Activated CD4-positive, alpha-beta T cell treated with anti-CD3 and anti-CD28 coated beads for 4 hours (primary cell): ENCODE data around the gene ERGIC3.
"Not testable (repeated sequence)": the region's sequence is repeated elsewhere in the genome, so short reads cannot be mapped to it uniquely, and the experiment has no call there.

ENCODE experiments used
- DNase-seq, 2 donors: peaks; one replicate each; pipeline ENCODE4 v3.0.0-alpha.2; 2020

Gene ERGIC3

GRCh38 chr20:35523298-35523888, 18.5 kb upstream of the ERGIC3 start:
- peak in 1 of 2 donors; percentile 21 for DNase-seq

- no peak for DNase-seq
Observed at GRCh38 chr20:35525639-35526038, 16.2 kb upstream of the ERGIC3 start.

GRCh38 chr20:35527122-35527769, 14.6 kb upstream of the ERGIC3 start:
- no peak for DNase-seq

- no peak for DNase-seq
Observed at GRCh38 chr20:35529552-35529951, 12.3 kb upstream of the ERGIC3 start, which contains the start of gene C20orf173. C20orf173 (minus strand) TSS chr20:35529652; CDS start chr20:35529373, 279 bp downstream.

DNA sequence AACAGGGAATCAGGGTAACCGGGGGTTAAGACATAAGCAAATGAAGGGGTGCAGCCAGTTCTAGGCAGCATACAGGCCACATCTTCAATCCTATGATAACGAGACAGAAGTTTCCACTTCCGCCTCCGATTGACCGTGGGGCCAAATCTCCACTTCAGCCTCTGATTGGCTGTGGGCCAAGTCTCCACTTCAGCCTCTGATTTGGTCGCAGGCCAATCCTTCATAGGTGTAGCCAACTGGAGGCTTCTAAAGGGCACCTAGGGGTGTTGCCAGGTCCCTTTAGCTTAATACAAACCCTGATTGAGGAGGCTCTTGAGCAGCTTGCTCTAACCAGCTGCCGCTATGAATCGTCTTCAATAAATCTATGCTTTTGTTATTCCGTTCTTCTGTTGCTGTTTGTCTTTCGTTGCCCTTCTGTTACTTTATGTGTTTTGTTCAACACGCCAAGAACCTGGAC, 2.1 kb upstream of the ERGIC3 start:
- no peak for DNase-seq

GRCh38 chr20:35541118-35541782, 628 bp upstream of the ERGIC3 start:
- no peak for DNase-seq

DNA sequence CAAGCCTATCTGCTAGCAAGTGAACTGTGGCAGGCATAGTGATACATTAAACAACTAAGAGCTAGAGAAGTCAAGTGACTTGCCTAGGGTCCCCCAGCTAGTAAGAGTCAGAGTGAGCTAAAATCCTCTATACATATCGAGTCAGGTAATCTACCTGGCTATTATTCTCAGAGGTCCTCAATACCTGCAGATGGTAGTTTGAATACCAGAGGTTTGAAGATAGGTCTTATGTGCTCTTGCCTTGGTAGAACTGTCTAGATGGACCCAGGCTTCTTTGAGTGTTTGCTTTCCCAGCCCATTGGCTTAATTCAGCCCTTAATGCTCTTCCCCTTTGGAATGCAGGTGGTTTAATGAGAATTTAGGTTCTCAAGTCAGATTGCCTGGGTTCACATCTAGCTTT, 1.1 kb downstream of the ERGIC3 start:
- DNase-seq: no peak

- DNase-seq: no peak
Observed at GRCh38 chr20:35544436-35544835, 2.6 kb downstream of the ERGIC3 start.

DNA sequence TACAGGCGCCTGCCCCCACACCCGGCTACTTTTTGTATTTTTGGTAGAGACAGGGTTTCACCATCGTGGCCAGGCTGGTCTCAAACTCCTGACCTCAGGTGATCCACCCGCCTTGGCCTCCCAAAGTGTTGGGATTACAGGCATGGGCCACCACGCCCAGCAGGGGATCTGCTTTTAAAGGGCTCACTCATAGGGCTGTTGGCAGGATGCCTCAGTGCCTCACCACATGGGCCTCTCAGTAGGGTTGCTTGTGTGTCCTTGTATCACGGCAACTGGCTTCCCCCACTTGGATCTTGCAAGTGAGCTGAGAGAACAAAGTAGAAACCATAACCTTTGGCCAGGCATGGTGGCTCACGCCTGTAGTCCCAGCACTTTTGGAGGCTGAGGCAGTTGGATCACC, 3.1 kb downstream of the ERGIC3 start:
- not testable (repeated sequence) for DNase-seq

DNA sequence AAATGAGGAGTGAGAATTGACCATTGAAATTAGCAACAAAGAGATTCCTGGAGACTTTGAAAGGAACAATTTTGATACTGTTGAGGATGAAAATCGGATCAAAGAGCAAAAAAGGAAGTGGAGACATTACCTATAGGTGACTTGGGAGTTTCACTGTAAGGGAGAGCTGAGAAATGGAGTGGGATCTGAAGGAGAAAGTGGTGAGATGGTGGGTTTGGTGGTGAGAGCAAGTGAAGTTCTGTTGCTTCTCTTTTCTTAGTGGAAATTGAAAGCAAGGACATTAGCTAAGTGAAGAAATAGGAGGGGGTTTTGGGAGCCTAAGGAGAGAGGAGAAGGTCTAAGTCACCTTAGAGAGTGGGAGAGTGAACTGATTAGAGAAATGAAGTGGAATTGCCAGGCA, 4.2 kb downstream of the ERGIC3 start:
- no peak for DNase-seq

- no peak for DNase-seq
Observed at GRCh38 chr20:35547329-35547728, 5.5 kb downstream of the ERGIC3 start.

DNA sequence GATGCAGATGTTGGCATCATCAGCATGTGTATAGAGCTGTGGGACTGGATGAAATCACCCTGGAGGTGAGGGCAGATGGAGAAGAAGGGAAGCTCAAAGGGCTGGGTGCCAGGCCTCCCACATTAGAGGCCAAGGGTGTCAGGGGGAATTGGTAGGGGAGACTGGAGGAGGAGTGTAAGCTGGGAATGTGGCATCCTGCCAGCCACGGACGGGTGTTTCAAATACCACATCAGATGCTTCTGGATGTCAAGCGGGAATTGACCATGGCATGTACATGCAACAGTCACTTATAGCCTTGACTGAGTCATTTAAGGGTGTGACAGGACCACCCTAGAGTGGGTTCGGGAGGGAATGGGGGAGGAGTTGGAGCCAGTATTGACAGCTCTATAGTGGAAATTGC, 9.6 kb downstream of the ERGIC3 start:
- DNase-seq: no peak

GRCh38 chr20:35552914-35553313, 11.0 kb downstream of the ERGIC3 start:
- DNase-seq: no peak

GRCh38 chr20:35555461-35555860, 13.6 kb downstream of the ERGIC3 start:
- not testable (repeated sequence) for DNase-seq

DNA sequence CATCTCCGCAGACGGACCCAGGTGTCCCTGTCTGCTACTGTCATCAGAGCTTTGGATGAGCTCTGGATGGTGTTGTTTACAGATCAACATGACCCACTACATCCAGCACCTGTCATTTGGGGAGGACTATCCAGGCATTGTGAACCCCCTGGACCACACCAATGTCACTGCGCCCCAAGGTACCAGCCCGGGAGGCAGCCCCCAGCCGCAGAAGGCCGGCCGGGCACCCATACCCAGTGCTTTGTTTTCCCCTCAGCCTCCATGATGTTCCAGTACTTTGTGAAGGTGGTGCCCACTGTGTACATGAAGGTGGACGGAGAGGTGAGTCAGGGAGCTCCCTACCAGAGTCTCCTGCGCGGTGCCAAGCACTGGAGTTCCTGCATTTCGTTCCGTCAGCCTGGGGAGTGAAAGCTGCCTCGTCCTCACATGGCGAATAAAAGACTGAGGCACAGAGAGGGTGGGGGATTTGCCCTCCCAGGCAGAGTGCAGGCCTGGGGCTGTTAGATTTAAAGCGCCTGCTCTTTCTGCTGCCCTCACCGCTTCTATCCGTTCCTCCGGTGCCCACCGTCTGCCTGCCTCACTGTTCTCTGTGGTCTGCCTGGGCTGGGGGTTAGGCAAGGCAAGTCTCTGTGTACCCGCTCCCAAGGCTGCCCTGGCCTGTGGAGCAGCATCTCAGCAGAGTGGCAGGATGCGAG, 14.2 kb downstream of the ERGIC3 start:
- DNase-seq: no peak

- no peak for DNase-seq
Observed at GRCh38 chr20:35556871-35557270, 15.0 kb downstream of the ERGIC3 start.

DNA sequence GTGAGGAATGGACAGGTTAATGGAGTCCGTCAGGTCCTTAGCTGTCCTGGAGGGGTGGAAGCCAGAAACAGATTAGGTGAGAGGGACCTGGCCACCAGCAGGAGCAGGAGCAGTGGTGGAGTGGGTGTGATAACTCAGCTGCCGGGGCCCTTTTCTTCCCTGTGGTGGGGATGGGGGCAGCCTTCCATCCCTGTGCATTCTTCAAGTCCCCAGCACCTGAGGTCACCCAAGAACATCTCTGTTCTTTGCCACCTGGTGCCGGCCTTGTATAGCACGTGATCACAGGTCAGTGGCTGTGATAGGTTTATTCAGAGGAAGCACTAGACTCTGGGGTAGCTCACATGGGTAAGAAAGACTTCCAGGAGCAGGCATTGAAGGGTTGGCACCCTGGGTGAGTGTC, 16.6 kb downstream of the ERGIC3 start:
- no peak for DNase-seq

- no peak for DNase-seq
Observed at GRCh38 chr20:35559042-35559693, 17.3 kb downstream of the ERGIC3 start.

DNA sequence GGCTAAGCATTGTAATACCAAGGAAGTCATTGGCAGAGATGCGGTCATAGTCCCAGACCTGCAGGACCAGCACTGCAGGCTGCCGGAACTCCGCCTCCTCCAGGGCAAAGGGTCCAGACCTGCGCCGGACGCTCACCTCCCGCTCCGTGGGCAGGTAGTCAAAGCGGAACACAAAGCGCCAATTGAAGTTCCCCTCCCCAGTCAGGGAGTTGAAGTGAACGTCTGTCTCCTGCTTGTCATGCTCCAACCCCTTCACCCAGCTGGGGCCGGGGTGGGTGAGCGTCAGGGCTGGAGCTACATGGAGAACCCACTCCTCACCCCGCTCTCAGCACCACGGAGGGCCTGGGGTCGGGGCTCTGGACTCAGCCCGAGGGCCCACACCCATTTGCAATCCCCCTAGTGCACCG, 18.2 kb downstream of the ERGIC3 start:
- no peak for DNase-seq

DNA sequence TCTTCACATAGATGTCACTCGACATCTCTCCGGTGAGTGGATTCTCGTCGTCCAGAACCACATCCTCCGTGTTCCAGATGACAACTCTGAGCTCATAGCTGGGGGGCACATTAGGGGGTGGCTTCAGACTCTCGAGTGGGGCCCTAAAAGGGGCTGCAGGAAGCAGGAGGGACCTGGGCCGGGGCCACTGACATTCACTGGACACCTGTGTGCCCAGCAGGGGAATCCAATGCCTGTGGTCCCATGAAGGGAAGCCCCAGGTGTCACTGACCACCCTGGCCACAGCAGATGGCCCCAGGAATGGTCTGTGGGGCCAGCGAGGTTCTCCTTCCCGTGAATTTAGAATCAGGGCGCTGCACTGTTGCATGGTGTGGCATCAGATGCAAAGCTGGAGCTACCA, 18.7 kb downstream of the ERGIC3 start:
- no peak for DNase-seq

- peak in 1 of 2 donors; percentile 18 for DNase-seq
Observed at GRCh38 chr20:35561268-35561667, 19.4 kb downstream of the ERGIC3 start.

DNA sequence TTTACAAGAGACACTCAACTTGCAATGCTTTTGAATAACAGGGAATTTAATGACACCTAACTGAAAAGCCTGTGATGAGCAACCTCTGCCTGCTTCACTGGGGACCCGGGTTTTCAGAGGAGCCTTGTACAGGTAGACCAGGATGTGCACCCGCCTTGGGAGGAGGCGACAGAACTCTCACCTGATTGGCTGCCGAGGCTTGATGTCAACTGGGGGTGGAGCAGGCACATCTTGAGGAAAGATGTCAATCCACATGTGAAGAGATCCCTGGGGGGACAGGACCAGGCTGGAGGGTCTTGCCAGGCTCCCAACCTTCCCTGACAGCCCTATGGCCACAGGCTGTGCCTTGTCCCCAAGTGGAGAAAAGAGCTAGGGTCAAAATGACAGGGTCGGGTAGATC, 19.8 kb downstream of the ERGIC3 start:
- no peak for DNase-seq

- DNase-seq: no peak
Observed at GRCh38 chr20:35562541-35563110, 20.7 kb downstream of the ERGIC3 start.
